HG03378 (cell line): Measurements from ENCODE around the gene THAP10.
"Not testable (repeated sequence)": the region's sequence is repeated elsewhere in the genome, so short reads cannot be mapped to it uniquely, and the experiment has no call there.

ENCODE experiments used
- ATAC-seq: cut with Tn5 transposase; IDR thresholded peaks from one replicate; pipeline ENCODE4 v1.9.1; 2021; ENCODE audit warnings: mild to moderate bottlenecking, moderate library complexity; ENCODE audit not compliant: unreplicated experiment

Gene THAP10

GRCh38 chr15:70879401-70879800 lies 12.8 kb downstream of the THAP10 start:
- no peak for ATAC-seq

DNA sequence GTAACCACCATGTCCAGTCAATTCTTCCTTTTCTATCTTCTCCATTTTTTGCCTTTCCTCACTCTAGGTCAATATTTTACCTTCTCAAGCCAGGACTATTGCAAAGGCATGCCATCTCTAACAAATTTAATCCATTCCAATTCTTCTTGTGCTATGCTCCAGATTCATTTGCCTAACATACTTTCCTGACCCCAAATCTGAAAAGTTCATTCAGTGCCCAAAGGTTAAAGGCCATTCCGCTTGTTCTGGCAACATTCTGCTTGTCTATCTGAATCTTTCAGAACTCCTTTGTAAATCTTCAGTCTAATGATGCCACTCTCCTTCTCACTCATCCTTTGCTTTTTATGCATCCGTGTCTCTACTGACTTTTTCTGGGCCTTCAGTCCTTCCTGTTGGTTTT lies 15.6 kb downstream of the THAP10 start:
- no peak for ATAC-seq

DNA sequence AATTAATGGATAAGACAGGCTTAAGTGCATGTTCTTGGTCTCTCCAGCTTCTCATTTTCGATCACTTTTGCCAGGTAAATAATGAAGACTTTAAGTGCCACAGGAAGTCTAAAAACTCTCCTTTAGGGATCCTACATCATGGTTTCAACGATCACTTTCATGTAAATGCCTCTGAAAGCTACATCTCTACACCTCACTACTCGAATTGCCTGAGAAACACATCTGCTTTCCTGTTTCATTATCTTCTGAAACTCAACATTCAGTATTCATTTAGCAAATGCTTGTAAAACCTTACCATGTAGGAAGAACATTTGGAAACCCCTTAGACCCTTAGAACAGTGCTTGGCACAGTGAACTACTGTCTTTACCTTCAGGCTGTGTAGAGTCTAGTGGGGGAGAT lies 16.2 kb downstream of the THAP10 start:
- ATAC-seq, result no peak

- ATAC-seq, result no peak
Observed at GRCh38 chr15:70875001-70875782, 17.0 kb downstream of the THAP10 start.

- no peak for ATAC-seq
Observed at GRCh38 chr15:70873232-70874054, 18.8 kb downstream of the THAP10 start.

- ATAC-seq, result not testable (repeated sequence)
Observed at GRCh38 chr15:70871490-70871889, 20.7 kb downstream of the THAP10 start.

- no peak for ATAC-seq
Observed at GRCh38 chr15:70870051-70870450, 22.2 kb downstream of the THAP10 start.

- ATAC-seq, result no peak
Observed at GRCh38 chr15:70869346-70869745, 22.9 kb downstream of the THAP10 start.

DNA sequence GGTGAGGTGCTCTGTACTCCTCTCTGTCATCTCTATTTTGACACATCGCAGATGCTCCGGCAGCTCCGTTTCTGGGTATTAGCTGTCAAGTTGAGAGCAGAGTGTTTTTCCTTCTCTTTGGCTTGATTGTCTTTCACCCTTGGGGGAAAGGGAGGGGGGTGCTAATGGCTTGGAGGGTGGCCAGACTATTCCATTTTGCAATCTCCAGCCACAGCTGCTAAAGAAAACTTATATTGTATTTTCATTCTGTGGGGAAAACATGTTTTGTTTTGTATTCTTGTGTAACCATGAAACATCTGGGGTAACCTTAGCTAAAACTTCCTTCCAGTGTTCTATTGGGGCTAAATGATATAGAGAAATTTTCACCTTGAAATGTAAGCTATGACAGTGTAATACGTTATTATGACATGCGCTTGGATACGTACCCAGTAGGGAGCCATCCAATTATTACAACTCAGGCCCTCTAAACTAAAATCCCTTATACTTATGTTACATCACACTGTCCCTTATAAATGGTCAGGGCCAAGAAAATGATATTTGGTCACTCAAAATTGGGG lies 24.2 kb downstream of the THAP10 start:
- no peak for ATAC-seq

DNA sequence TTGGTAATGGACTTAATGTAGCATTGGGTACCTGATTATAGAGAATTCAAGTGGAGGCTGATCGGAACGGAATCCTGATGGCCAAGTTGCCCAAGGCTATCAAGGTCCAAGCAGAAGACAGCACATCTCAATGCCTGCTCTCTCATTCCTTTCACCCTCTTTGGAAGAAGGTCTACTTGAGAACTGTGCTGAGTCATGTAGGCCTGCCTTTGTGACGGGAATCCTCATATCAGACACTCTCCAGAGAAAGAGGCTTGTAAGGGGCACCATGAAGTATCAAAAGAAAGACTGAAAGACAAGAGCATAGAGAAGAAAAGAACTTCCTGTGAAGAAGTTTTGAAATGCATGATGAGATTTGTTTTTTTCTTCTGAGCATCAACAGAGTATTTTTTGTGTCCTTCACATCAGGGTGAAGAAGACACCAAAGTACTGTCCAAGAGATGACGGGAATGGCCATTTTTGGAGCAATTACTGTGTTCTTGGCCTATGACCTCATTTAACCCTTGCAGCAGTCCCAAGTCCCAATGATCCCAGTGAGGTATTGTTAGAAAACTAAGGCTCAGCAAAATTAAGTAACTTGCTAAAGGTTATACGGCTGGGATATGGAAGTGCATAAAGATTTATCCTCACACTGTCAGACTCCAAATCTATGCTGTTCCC lies 25.1 kb downstream of the THAP10 start:
- ATAC-seq, result no peak

DNA sequence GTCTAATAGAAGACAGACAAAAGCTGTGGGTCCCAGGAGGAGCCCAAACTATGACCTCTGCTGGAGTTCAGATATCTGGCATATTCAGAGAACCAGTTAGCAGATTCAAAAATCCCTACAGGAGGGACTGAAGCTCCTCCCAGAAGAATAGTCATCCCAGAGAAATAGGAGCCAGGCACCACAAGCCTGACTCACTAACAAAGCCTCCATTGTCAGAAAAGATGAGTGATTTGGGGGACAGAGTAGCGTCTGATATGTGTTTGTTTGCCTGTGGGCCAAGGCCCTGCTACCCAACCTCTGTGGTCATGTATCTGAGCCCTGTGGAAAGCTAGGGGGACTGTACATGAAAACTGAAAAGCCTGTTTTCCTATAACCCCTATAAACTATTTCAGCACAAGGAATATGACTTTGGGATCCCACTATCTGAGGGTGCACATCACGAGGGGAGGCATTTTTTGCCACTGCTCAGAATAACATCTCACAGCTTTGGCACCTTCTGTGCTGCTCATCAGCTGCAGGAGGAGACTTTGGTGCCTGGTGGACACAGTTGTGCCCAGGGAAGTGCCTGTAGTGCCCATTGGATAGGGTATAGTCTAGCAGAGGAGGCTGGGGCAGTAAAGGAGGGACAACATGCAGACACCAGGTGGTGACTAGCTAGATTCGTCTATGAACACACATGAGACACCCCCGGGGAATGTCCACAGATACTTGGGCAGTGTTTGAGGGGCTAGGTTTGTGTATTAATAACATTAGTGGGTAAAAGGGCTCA lies 28.6 kb downstream of the THAP10 start:
- no peak for ATAC-seq

GRCh38 chr15:70859998-70860397 lies 32.2 kb downstream of the THAP10 start:
- no peak for ATAC-seq

DNA sequence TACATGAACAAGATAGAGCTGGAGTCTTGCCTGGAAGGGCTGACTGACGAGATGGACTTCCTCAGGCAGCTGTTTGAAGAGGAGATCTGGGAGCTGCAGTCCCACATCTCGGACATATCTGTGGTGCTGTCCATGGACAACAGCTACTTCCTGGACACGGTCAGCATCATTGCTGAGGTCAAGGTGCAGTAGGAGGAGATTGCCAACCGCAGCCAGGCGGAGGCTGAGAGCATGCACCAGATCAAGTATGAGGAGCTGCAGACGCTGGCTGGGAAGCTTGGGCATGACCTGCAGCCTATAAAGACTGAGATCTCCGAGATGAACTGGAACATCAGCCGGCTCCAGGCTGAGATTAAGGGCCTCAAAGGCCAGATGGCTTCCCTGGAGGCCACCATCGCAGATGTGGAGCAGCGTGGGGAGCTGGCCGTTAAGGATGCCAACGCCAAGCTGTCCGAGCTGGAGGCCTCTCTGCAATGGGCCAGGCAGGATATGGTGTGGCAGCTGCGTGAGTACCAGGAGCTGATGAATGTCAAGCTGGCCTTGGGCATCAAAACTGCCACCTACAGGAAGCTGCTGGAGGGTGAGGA lies 32.8 kb downstream of the THAP10 start:
- no peak for ATAC-seq

GRCh38 chr15:70858614-70859321 lies 33.5 kb downstream of the THAP10 start:
- not testable (repeated sequence) for ATAC-seq

DNA sequence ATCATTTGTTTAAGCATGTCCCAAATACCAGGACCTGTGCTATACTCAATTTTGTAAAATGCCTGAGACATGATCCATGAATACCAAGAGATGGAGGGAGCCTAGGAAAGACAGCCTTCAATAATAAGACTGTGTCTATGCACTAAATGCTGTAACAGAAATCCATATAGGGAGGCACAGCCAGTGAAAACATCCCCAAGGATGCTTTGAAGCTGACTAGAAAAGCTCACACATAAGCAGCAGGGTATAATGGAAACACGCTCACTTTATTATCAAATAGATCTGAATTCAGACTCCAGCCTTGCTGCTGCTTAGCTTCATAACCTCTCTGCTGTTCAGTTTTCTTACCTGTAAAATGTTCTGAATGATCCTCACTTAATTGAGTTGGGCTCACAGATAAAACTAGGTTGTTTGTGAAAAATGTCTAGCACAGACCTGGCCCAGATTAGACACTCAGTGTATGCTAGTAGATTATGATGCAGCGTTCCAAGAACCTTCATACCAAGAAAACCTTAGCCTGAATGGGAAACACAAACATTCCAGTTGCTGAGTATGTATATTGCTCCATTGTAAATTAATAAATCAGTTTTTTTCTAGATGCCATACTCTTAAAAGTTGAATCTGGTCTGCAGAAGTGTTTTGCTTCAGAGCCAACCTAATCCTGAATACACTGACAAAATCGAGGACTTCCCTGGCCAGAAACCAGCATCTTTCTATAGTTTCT lies 34.5 kb downstream of the THAP10 start:
- no peak for ATAC-seq

- no peak for ATAC-seq
Observed at GRCh38 chr15:70856884-70857561, 35.2 kb downstream of the THAP10 start.

DNA sequence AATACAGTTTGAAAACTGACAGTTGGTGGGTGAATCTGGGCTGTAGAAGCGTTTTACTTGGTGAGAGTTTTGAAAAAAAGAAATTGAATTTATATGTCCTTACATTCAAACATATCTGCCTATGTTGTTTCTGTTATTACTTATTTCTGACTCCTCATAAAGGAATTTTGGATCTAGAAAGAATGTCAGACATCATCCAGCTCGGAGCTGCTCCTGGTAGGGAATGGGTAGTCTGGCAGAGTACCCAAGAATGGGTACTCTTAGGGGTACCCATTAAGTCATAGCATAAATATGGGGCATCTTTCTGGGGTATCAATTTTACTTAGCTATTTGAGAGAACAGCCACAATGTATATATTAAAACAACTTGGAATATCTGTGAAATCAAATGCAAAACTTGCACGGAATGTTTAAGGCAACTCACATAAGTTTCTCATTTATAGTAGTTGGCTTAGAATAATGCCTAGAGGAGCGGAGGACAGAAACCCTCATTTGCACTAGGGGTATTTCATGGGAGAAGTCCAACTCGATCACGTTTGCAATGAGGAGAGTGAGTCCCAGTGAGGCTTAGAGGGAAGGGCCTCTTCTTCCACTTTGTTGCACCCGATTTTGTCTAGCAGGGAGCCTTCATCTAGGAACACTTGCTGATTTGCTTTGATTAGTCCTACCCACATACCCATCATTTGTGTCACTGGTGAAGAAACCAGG lies 35.9 kb downstream of the THAP10 start:
- no peak for ATAC-seq

DNA sequence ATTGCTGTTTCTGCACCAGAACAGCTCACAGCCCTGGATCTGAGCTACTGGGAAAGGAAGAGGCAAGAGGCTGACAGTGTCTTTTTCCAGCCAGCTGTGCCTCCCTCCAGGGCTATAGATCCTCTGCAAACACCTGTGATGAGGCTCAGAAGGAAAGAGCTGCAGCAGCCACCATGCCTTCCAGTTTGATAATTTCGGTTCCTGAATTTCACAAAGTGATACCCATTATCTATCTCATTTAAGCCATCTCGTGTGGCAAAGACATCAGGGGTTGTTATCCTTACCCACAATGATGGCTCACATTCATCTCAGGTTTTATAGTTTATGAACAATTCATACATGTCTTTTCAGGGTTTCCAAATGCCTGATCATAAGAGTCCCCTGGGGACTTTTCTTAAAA lies 36.5 kb downstream of the THAP10 start:
- no peak for ATAC-seq
